ENCODE results near the gene TSPAN33.
"Not testable (repeated sequence)": the region's sequence is repeated elsewhere in the genome, so short reads cannot be mapped to it uniquely, and the experiment has no call there.

Gene TSPAN33

DNA sequence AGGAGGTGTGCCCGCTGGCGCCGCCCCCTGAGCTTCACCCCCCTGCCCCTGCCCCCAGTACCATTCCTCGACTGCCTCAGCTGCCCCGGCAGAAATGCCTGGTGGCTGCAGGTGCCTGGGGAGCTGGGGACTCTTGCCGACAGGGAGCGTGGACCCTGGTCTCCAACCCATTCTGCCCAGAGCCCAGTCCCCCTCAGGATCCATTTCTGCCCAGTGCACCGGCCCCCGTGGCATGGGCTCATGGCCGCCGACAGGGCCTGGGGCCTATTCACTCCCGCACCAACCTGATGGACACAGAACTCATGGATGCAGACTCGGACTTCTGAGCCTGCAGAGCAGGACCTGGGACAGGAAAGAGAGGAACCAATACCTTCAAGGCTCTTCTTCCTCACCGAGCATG lies 67.6 kb downstream of the TSPAN33 start:
- no peaks in the 10 kb centered on the region for H3K27me3 ChIP-seq (ENCODE audit: insufficient read depth, low read length)
- H3K4me1 ChIP-seq (ENCODE audit: insufficient read depth, low read length) = no peaks in the 10 kb centered on the region
- peaks cover 48% of the 10 kb centered on the region for H3K36me3 ChIP-seq (ENCODE audit: insufficient read depth, low read length)
- peaks cover 7% of the 10 kb centered on the region for H3K9me3 ChIP-seq (ENCODE audit: insufficient read depth, low read depth, low read length)
- no peak overlapping the region for H3K9ac ChIP-seq (ENCODE audit: low read depth, low read length)
- no peak overlapping the region for H3K27ac ChIP-seq (ENCODE audit: low read depth, low read length)
- no peak overlapping the region for H3K4me3 ChIP-seq (ENCODE audit: low read length)
- 97% methylated on average over 11 of the region's 14 CpGs for WGBS

DNA sequence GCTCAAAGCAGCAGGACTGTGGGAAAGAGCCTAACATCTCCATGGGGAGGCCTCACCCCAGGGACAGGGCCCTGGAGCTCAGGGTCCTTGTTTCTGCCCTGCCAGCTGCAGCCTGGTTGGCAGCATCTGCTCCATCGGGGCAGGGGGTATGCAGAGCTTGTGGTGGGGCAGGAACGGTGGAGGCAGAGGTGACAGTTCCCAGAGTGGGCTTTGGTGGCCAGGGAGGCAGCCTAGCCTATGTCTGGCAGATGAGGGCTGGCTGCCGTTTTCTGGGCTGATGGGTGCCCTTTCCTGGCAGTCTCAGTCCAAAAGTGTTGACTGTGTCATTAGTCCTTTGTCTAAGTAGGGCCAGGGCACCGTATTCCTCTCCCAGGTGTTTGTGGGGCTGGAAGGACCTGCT lies 68.1 kb downstream of the TSPAN33 start:
- Histone ChIP-seq H3K4me3 (ENCODE audit: low read length) (no peak overlapping the region), H3K36me3 (ENCODE audit: insufficient read depth, low read length) (peaks cover 44% of the 10 kb centered on the region), H3K9ac (ENCODE audit: low read depth, low read length) (no peak overlapping the region), H3K4me1 (ENCODE audit: insufficient read depth, low read length) (no peaks in the 10 kb centered on the region), H3K27me3 (ENCODE audit: insufficient read depth, low read length) (no peaks in the 10 kb centered on the region), H3K27ac (ENCODE audit: low read depth, low read length) (no peak overlapping the region), H3K9me3 (ENCODE audit: insufficient read depth, low read depth, low read length) (peaks cover 7% of the 10 kb centered on the region)
- WGBS = 92% methylated on average over 4 of the region's 4 CpGs

DNA sequence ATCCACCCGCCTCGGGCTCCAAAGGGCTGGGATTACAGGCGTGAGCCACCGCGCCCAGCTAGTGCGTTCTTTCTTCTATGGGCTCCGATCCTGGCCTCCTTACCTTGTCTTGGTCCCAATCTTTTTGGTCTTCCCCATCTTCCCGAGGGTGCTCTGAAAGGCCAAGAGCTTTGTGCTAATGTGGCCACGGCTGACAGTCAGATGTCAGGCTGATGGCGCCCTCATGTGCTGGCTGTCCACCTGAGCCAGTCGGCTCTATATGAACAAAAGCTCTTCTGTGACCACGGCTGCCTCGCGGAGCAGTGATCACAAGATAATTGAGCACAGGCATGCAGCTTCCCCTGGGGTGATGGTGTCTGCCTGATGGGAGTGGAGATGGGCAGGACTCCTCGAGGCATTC lies 69.3 kb downstream of the TSPAN33 start:
- no peak overlapping the region for H3K27ac ChIP-seq (ENCODE audit: low read depth, low read length)
- H3K9ac ChIP-seq (ENCODE audit: low read depth, low read length) = no peak overlapping the region
- no peak overlapping the region for H3K4me3 ChIP-seq (ENCODE audit: low read length)
- H3K4me1 ChIP-seq (ENCODE audit: insufficient read depth, low read length) = no peaks in the 10 kb centered on the region
- H3K27me3 ChIP-seq (ENCODE audit: insufficient read depth, low read length) = no peaks in the 10 kb centered on the region
- peaks cover 39% of the 10 kb centered on the region for H3K36me3 ChIP-seq (ENCODE audit: insufficient read depth, low read length)
- WGBS = 85% methylated on average over 15 of the region's 15 CpGs
- peaks cover 7% of the 10 kb centered on the region for H3K9me3 ChIP-seq (ENCODE audit: insufficient read depth, low read depth, low read length)

DNA sequence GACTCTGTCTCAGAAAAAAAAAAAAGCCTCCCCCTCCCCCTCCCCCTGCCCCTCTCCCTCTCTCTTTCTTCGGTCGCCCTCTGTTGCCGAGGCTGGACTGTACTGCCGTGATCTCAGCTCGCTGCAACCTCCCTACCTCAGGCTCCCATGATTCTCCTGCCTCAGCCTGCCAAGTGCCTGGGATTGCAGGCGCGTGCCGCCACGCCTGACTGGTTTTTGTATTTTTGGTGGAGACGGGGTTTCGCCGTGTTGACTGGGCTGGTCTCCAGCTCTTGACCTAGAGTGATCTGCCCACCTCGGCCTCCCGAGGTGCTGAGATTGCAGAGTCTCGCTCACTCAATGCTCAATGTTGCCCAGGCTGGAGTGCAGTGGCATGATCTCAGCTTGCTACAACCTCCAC lies 71.2 kb downstream of the TSPAN33 start:
- H3K9me3 ChIP-seq (ENCODE audit: insufficient read depth, low read depth, low read length); H3K4me3 ChIP-seq (ENCODE audit: low read length); H3K27ac ChIP-seq (ENCODE audit: low read depth, low read length); H3K4me1 ChIP-seq (ENCODE audit: insufficient read depth, low read length); H3K9ac ChIP-seq (ENCODE audit: low read depth, low read length); H3K27me3 ChIP-seq (ENCODE audit: insufficient read depth, low read length): not testable (repeated sequence)
- WGBS = 97% methylated on average over 10 of the region's 15 CpGs
- peaks cover 23% of the 10 kb centered on the region for H3K36me3 ChIP-seq (ENCODE audit: insufficient read depth, low read length)

DNA sequence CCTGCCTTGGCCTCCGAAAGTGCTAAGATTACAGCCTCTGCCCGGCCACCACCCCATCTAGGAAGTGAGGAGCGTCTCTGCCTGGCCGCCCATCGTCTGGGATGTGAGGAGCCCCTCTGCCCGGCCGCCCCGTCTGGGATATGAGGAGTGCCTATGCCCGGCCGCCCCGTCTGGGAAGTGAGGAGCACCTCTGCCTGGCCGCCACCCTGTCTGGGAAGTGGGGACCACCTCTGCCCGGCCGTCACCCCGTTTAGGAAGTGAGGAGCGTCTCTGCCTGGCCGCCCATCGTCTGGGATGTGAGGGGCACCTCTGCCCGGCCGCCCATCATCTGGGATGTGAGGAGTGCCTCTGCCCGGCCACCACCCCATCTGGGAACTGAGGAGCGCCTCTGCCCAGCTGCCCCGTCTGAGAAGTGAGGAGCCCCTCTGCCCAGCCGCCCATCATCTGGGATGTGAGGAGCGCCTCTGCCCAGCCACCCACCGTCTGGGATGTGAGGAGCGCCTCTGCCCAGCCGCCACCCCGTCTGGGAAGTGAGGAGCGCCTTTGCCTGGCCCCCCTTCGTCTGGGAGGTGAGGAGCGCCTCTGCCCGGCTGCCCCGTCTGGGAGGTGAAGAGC lies 71.7 kb downstream of the TSPAN33 start:
- peaks cover 18% of the 10 kb centered on the region for H3K36me3 ChIP-seq (ENCODE audit: insufficient read depth, low read length)
- not testable (repeated sequence) for H3K27ac ChIP-seq (ENCODE audit: low read depth, low read length); H3K27me3 ChIP-seq (ENCODE audit: insufficient read depth, low read length); H3K9me3 ChIP-seq (ENCODE audit: insufficient read depth, low read depth, low read length); H3K9ac ChIP-seq (ENCODE audit: low read depth, low read length); H3K4me1 ChIP-seq (ENCODE audit: insufficient read depth, low read length); H3K4me3 ChIP-seq (ENCODE audit: low read length)
- 97% methylated on average over 34 of the region's 34 CpGs for WGBS

DNA sequence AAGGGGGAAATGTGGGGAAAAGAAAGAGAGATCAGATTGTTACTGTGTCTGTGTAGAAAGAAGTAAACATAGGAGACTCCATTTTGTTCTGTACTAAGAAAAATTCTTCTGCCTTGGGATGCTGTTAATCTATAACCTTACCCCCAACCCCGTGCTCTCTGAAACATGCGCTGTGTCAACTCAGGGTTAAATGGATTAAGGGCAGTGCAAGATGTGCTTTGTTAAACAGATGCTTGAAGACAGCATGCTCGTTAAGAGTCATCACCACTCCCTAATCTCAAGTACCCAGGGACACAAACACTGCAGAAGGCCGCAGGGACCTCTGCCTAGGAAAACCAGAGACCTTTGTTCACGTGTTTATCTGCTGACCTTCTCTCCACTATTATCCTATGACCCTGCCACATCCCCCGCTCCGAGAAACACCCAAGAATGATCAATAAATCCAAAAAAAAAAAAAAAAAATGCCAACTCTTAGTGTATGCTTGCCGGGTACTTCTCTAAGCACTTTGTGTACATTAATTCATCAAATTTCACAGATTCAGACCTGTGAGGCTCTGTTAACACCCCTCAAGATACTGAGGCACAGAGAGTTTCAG lies 72.4 kb downstream of the TSPAN33 start:
- not testable (repeated sequence) for H3K27ac ChIP-seq (ENCODE audit: low read depth, low read length); H3K27me3 ChIP-seq (ENCODE audit: insufficient read depth, low read length); H3K4me1 ChIP-seq (ENCODE audit: insufficient read depth, low read length); H3K9ac ChIP-seq (ENCODE audit: low read depth, low read length); H3K4me3 ChIP-seq (ENCODE audit: low read length); H3K9me3 ChIP-seq (ENCODE audit: insufficient read depth, low read depth, low read length)
- peaks cover 12% of the 10 kb centered on the region for H3K36me3 ChIP-seq (ENCODE audit: insufficient read depth, low read length)
- whole genome bisulfite sequencing = 91% methylated on average over 4 of the region's 8 CpGs

DNA sequence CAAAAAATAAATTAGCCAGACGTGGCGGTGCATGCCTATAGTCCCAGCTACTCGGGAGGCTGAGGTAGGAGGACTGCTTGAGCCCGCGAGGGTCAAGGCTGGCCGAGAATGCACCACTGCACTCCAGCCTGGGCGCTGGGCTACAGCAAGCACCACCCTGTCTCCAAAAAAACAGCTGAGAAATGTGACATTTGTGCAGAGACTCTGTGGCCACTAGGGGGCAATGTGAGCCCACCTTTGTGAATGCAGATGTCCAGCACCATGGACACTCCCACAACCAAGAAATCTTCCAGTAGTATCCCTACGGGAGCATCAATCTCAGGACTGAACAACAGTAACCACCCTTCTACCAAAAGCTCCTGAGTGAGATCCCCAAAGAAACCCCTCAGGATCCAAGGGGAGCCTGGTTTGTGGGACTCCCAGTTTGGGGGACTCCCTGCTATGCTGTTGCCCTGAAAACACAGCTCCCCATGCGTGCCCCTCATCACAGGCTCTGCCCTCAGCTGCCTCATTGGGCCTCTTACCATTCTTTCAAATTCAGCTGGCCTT lies 74.1 kb downstream of the TSPAN33 start:
- H3K9ac ChIP-seq (ENCODE audit: low read depth, low read length) = no peak overlapping the region
- H3K36me3 ChIP-seq (ENCODE audit: insufficient read depth, low read length) = no peaks in the 10 kb centered on the region
- H3K27ac ChIP-seq (ENCODE audit: low read depth, low read length) = no peak overlapping the region
- H3K4me1 ChIP-seq (ENCODE audit: insufficient read depth, low read length) = no peaks in the 10 kb centered on the region
- WGBS = 29% methylated on average over 9 of the region's 9 CpGs
- H3K27me3 ChIP-seq (ENCODE audit: insufficient read depth, low read length) = no peaks in the 10 kb centered on the region
- H3K4me3 ChIP-seq (ENCODE audit: low read length) = no peak overlapping the region
- peaks cover 7% of the 10 kb centered on the region for H3K9me3 ChIP-seq (ENCODE audit: insufficient read depth, low read depth, low read length)

DNA sequence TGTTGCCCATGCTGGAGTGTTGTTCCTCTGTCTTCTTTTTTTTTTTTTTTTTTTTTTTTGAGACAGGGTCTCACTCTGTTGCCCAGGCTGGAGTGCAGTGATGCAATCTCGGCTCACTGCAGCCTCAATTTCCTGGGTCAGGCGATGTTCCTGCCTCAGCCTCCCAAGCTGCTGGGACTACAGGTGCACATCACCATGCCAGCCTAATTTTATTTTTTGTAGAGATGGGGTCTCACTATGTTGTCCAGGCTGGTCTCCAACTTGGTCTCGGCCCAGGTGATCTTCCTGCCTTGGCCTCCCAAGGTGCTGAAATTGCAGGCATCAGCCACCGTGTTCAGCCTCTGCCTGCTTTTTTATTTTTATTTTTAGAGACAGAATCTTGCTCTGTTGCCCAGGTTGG lies 74.7 kb downstream of the TSPAN33 start:
- not testable (repeated sequence) for H3K4me1 ChIP-seq (ENCODE audit: insufficient read depth, low read length); H3K27ac ChIP-seq (ENCODE audit: low read depth, low read length); H3K36me3 ChIP-seq (ENCODE audit: insufficient read depth, low read length); H3K9ac ChIP-seq (ENCODE audit: low read depth, low read length); H3K27me3 ChIP-seq (ENCODE audit: insufficient read depth, low read length); H3K9me3 ChIP-seq (ENCODE audit: insufficient read depth, low read depth, low read length); H3K4me3 ChIP-seq (ENCODE audit: low read length)
- 95% methylated on average over 4 of the region's 4 CpGs for WGBS
